Esophagus squamous epithelium (tissue), 4 donors: ENCODE data around the gene ZFP36L1.

Experiments used
- POLR2A ChIP-seq, 4 donors: fragments of 450-650 bp; IDR thresholded peaks; one replicate each; pipeline ENCODE4 v1.6.1; 2017; ENCODE audit warnings: antibody characterized with exemption in 4 of 4, mild to moderate bottlenecking in 4 of 4, moderate library complexity in 3 of 4
- TF ChIP-seq, protein P1 (sequence below), 6 experiments: fragments of 450-650 bp in 4 of 6; fragments of 200-600 bp in 2 of 6; sonication (generic) in 2 of 6; IDR thresholded peaks; one replicate each; pipeline ENCODE4 v1.5.1; 2016 to 2019; ENCODE audit warnings: antibody characterized with exemption in 6 of 6, mild to moderate bottlenecking in 4 of 6, moderate library complexity in 4 of 6

DNA sequence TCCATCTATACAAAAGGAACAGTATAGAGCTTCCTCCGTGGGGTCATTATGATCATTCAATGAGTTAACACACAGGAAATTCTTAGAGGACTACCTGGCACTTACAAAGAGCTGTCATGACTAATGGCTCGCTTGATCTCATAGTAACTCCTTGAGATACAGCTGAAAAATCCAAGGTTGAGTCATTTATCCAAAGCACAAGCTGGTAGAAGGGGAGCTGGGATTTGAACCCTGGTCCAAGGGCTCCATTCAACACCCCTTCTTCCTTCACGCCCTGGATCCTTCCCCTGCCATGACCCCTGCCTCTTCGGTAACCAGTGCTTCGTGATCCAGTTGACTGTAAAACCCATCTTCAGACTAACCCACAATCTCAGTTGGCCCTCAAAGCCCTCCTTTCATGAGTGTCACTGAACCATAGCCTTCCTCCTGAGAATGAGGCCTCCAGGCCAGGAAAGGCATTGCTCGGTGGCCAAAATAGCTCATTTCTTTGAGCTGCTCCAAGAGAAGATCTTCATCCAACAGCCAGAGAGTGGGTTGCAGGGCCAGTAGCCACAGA lies 7.8 kb downstream of the ZFP36L1 start:
- TF ChIP-seq, protein P1, sequence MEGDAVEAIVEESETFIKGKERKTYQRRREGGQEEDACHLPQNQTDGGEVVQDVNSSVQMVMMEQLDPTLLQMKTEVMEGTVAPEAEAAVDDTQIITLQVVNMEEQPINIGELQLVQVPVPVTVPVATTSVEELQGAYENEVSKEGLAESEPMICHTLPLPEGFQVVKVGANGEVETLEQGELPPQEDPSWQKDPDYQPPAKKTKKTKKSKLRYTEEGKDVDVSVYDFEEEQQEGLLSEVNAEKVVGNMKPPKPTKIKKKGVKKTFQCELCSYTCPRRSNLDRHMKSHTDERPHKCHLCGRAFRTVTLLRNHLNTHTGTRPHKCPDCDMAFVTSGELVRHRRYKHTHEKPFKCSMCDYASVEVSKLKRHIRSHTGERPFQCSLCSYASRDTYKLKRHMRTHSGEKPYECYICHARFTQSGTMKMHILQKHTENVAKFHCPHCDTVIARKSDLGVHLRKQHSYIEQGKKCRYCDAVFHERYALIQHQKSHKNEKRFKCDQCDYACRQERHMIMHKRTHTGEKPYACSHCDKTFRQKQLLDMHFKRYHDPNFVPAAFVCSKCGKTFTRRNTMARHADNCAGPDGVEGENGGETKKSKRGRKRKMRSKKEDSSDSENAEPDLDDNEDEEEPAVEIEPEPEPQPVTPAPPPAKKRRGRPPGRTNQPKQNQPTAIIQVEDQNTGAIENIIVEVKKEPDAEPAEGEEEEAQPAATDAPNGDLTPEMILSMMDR (IDR thresholded peaks at IDR 0.05): no peak
- no peak for TF ChIP-seq POLR2A (IDR thresholded peaks at IDR 0.05)
